Measurements from ENCODE around the gene MRPS22.

DNA sequence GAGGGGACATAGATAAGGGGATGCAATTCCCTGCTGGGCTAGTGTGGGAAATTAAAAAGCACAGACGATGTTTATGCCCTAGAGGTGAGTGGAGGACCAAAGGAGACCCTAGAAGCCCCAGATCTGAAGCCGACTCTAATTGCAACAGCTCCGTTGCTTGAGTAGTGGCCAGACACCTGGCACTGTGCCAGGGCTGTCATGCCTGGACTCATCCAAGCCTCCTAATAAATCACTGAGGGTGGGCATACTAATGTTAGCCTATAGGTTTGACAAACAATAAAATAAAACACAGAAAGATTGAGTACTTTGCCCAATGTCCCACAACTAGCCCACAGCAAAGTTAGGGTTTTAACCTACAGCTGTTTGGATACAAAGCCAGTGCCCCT lies 25.4 kb upstream of the MRPS22 start:
- TF ChIP-seq, protein P1, sequence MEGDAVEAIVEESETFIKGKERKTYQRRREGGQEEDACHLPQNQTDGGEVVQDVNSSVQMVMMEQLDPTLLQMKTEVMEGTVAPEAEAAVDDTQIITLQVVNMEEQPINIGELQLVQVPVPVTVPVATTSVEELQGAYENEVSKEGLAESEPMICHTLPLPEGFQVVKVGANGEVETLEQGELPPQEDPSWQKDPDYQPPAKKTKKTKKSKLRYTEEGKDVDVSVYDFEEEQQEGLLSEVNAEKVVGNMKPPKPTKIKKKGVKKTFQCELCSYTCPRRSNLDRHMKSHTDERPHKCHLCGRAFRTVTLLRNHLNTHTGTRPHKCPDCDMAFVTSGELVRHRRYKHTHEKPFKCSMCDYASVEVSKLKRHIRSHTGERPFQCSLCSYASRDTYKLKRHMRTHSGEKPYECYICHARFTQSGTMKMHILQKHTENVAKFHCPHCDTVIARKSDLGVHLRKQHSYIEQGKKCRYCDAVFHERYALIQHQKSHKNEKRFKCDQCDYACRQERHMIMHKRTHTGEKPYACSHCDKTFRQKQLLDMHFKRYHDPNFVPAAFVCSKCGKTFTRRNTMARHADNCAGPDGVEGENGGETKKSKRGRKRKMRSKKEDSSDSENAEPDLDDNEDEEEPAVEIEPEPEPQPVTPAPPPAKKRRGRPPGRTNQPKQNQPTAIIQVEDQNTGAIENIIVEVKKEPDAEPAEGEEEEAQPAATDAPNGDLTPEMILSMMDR (IDR thresholded peaks at IDR 0.05) = no peak
- no peak for TF ChIP-seq EP300 (IDR thresholded peaks at IDR 0.05)
